Measurements from ENCODE around the gene CALCOCO1.
"Not testable (repeated sequence)": the region's sequence is repeated elsewhere in the genome, so short reads cannot be mapped to it uniquely, and the experiment has no call there.

The CALCOCO1 gene

DNA sequence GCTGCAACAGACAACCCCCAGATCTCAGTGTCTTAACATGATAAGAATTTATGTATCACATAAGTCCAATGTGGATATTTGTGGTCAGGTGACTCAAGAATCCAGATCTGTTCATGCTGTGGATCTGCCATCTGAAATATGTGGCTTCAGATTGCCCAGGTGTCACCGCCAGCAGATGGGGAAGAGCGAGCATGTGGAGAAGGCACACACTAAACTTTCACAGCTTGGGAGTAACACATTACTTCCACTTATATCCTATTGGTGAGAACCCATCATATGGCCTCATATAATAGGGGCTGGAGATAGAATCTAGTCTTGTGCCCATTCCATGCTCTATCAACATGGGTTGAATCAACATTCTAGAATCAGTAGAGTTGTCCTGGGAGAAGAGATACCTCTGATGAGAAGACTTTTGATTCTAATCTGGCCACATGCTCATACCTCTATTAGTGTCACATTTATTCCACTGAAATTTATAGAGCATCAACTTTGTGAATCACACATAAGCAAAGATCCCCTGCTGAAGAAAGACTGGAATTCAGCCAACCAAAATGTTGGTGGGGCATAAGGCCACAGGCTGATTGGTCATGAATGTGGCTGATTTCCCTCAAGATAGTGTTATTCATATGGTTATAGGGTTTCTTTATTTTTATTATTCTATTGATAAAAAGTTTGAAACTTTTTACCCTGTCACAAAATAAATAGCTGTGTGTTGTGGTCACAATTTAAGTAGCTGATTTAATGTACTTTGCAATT is 6.0 kb upstream of the CALCOCO1 start:
- DNase-seq: no peak

GRCh38 chr12:53729644-53730043 is 2.4 kb upstream of the CALCOCO1 start:
- DNase-seq: no peak

- no peak for DNase-seq
Measured at GRCh38 chr12:53728206-53728605, 954 bp upstream of the CALCOCO1 start.

DNA sequence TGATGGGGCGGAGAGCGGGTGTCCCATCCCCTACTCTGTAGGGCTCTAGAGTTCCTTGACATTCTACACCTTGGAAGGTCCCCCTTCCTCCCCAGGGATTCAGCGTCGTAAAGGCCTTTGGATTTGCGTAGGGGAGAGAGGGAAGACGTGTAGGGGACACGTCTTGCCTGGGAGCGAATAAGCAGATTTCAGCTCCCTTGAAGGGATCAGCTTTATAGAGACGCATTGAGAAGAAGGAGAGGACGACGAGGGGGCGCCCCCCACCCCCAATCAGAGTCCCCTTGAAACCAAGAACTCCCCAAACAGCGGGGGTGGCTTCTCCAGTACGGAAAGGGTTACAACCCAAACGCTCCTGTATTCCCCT is 324 bp downstream of the CALCOCO1 start:
- no peak for DNase-seq

DNA sequence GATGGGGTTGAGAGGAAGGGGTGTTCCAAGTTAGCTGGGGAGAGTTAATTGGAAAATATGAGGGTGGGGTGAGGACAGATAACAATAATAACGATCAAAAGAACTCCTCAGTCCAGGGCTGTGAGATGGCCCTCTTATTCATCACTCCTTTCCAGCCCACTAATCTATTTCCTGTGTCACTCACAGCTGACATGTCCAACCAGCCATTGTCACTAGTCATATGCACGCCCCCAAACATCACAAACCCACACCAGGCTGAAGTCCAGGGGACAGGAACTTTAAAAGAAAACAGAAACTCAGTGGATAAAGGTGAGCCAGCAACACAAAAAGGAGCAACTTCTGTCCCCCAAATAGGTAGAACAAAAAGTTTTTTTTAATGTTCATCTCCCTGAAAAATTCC is 911 bp downstream of the CALCOCO1 start:
- no peak for DNase-seq

DNA sequence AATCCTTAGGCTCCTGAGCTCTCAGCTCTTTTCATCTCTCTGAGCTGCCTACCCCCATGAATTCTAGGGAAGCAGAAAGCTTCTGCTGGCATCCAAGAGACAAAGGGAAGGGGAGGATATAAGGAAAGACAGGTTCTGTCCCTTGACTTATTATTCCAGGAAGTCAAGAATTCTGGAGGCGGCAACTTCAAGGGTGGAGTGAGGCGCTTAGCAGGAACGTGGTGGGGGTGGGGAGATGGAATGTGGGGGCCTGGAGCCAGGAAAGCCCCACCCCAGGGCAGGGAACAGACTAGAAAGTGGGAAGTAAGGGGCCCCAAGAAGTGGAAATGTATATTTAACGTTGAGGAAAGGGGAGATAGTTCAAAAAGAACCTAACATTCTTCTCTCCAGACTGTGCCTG is 1.4 kb downstream of the CALCOCO1 start:
- no peak for DNase-seq

DNA sequence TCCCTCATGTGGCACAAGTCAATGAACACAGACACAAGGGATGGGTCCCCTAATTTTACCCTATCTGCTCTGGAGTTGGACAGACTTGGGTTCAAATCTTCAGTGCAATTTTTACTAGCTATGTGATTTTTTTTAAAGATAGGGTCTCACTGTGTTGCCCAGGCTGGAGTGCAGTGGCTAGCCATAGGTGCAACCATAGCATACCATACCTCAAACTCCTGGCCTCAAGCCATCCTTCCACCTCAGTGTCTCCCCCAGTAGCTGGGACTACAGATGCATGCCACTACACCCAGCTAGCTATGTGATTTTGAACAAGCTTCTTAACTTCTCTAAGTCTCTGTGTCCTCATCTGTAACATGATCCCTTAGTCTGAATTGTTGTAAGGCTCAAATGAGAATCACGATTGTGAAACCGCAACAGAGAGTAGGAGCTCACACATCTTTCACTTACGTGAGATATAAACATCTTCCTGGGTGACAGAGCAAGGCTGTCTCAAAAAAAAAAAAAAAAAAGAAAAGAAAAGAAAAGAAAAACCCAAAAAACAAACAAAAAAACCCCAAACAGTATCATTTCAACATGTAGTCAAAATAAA is 4.7 kb downstream of the CALCOCO1 start:
- no peak for DNase-seq

DNA sequence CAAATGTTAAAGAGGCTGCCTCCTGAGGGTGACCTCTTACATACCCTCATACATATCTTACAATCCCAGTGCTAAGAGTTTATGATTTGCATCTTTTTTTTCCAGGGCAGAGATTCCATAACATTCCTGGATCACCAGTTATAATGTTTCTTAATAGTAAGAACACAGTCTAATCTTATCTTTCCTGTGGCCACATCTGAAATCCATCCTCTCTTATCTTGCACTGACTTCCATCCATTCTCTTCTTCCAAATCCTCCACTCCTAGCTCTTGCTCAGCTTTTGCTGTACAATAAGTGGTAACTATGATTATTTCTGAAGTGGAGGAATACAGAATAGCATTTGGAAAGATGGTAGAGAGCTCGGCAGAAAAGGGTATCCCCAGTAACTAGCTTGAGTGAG is 6.3 kb downstream of the CALCOCO1 start:
- no peak for DNase-seq

DNA sequence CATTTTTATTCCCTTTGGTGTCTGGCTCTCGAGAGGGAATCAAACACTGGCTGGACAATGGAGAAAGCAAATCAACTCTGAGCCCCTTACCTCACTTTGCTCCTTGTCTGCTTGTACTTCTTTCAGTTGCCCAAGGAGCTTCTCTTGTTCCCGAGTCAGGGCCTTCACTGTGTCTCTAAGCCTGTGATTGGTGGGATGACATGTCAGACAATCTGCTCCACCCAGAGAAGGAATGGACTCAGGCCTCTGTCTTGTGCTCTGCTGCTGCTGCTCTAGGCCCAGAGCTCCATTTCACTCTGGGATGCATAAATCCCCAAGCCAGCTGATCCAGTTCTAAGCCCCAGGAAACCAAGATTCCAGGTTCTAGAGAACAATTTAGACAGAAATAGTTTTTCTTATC is 7.6 kb downstream of the CALCOCO1 start:
- no peak for DNase-seq

DNA sequence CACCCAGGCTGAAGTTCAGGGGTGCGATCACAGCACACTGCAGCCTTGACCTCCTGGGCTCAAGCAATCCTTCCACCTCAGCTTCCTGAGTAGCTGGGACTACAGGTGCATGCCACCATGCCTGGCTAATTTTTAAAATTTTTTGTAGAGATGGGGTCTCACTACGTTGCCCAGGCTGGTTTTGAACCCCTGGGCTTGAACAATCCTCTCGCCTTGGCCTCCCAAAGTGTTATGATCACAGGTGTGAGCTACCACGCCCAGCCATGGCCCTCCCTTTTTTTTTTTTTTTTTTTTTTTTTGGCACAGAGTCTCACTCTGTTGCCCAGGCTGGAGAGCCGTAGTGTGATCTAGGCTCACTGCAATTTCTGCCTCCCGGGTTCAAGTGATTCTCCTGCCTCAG is 8.7 kb downstream of the CALCOCO1 start:
- DNase-seq: not testable (repeated sequence)

DNA sequence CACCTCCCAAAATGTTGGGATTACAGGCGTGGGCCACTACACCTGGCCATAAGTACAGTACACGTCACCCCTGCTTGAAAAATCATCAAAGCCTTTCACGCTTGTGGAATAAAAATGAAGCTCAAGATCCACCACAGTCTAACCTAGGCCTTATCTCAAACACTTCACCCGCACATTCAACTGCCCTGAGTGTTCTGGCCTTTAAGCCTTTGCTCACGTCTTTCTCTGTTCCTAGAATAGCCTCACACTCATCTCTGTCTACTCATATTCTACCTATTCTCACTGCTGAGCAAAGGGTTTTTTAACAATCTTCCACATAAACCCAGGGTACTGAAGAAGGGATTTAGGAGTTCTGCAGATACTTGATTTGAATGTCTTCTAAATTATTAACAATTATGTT is 9.9 kb downstream of the CALCOCO1 start:
- no peak for DNase-seq

DNA sequence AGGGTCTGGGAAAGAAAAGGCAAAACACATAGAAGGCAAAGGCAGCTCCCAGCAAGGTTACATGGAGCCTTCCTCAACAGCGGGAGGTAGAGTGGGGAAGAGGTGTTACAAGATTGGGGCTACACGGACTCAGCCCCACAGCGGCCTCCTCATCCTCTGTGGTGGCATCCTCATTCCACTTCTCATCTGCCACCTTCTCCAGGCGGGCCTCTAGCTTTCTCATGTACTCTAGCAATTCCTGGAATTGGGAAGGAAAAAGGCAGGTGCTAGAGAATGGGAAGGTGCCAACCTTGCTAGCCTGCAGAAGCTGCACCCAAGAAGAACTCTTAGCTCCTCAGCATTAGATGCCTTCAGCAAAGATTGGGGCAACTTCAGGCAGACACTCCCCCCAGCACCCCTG is 13.2 kb downstream of the CALCOCO1 start:
- DNase-seq: no peak

GRCh38 chr12:53713516-53713915 is 13.7 kb downstream of the CALCOCO1 start:
- no peak for DNase-seq

DNA sequence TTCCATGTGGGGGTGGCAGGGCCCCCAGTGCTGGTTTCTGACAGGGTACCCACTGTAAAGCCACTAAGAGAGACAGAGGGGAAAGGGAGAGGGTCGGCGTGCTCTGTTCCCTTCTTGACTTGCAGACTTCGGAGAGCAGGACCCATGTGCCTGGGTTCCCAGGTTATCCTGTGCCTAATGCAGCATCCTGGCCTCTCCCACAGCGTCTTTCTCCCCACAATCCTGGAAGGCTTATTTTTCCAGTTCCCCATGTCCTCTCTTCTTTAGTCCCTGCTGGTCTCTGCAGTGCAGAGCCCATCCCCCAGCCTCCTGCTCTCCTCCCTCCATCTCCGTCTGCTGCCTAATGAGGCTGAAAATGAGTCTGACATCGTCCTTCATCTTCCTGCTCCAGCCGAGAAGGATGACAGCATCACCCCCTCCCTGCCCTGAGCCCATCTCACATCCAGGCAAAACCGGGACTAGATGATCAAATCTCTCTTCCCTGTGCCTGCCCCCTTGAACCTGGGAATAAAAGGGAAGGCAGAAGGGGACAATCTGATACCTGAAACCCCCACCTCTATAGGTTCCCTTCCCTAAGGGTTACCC is 15.1 kb downstream of the CALCOCO1 start:
- DNase-seq: no peak

- no peak for DNase-seq
Measured at GRCh38 chr12:53710091-53710490, 17.2 kb downstream of the CALCOCO1 start.

DNA sequence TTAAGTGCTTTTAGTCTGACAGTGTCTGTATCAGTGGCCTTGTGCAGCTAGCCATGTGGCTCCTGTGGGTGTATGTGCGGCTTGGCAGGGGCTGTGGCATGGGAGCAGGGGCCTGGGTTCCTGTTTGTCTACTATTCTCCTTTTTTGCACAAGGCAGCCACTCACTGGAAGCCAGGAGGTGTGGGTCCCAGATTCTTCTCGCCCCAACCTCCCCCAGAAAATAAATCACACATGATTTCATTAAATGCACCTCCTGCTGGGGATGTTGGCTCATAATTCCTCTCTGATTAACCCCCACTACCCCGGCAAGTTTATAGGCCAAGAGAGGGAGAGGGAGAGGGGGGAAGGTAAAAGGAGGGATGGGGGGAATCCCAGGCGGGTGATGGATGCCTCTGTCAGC is 17.6 kb downstream of the CALCOCO1 start:
- no peak for DNase-seq

GRCh38 chr12:53706080-53706479 is 21.2 kb downstream of the CALCOCO1 start:
- DNase-seq: no peak

GRCh38 chr12:53703756-53704155 is 23.5 kb downstream of the CALCOCO1 start:
- DNase-seq: no peak

- DNase-seq: peak; percentile 69 to 78
Measured at GRCh38 chr12:53701518-53702264, 25.6 kb downstream of the CALCOCO1 start.

- DNase-seq: no peak
Measured at GRCh38 chr12:53700567-53700966, 26.7 kb downstream of the CALCOCO1 start.

DNA sequence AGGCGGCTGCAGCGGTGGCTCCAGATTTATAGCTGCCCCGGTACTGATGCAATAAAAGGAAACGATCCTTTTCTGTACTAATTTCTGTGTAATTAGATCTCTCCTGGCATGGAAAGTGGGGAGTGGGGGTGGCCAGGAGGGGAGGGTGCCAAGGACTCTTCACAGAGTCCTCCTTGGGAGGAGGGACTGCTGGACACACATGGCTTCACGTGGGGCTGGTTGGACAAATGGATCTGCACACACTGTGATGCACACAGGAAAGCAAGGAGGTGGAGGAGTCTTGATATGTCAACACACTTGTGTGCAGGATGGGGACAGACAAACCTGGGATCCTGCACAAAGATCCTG is 27.6 kb downstream of the CALCOCO1 start:
- no peak for DNase-seq

- DNase-seq: no peak
Measured at GRCh38 chr12:53698948-53699677, 28.1 kb downstream of the CALCOCO1 start.

GRCh38 chr12:53696655-53697331 is 30.5 kb downstream of the CALCOCO1 start:
- no peak for DNase-seq

Data from CD4-positive, alpha-beta T cell treated with Interferon alpha-2 for 1 hour (primary cell).